HG03095 (cell line): ENCODE results near the gene TBC1D2.
"Not testable (repeated sequence)": the region's sequence is repeated elsewhere in the genome, so short reads cannot be mapped to it uniquely, and the experiment has no call there.

Experiments
- ATAC-seq: cut with Tn5 transposase; IDR thresholded peaks from one replicate; pipeline ENCODE4 v1.9.1; 2021; ENCODE audit warnings: moderate library complexity; ENCODE audit not compliant: unreplicated experiment

The TBC1D2 gene

DNA sequence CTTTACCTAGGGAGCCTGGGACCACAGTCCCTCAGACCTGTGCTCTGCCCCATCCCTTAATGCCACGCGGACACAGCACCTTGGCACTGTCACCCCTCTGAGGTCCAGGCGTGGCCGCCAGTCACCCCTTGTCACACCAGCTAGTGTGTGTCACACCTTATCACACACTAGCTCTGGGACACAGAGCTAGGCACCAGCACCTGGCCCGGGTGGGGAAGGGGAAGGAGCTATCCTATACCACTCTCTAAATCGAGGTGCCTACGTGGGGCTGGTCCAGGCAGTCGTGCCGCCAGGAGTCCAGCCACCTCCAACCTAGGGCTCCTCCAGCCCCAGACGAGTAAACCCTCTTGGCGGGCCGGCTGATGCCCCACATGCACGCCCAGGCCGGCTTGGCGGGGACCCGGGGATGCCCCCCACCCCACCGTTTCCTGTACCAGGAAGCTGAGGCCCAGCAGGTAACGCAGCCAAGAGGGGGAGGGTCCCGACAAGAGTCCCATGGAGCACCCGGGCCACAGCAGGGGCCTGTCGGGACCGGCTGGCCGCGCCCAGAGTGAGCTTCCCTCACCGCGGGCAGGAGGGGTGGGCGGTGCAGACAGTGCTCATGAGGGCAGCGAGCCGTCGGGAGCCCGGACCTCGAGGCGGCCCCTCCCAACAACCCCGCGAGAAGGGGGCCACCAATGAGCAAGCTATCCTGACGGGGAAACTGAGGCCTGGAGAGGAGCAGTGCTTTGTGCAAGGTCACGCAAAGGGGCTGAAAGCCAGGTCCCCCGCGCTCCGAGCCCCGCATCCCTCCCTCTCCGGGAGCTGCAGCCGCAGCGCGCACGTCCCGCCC lies 63.6 kb downstream of the TBC1D2 start:
- peak; percentile 5 for ATAC-seq

DNA sequence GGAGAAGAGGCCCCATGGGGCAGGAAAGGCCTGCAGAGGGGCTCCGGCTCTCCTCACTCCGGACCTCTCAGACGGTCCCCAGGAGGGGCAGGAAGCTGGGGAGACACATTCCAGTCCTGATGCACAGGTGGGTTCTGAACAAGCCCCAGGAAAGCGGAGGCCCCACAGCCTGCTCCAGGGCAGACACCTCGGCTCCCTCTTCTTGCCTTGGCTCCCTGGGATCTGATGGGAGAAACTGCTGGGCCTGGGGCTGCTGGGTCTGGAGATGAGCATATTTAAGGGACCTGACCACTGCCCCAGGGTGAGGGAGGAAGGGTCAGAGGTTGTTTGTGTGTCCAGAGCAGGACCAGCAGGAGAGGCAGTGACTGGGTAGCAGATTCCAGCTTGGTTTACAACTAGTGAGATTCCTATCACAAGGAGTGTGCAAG lies 64.3 kb downstream of the TBC1D2 start:
- ATAC-seq: no peak

DNA sequence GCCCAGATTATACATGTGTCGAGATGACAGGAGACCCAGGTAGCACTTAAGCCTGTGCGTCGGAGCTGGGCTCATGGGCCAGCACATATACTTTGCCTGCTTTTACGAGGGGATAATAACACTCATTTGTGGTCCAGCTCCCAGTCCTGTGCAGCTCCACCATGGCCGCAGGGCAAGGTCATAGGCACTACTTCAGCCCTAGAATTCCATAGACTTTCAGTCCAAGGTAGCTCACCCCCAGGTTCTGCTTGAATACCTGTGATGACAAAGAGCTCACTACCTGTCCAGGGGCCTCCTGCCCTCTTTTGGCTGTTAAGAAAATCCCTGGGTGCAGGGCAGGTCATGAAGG lies 64.7 kb downstream of the TBC1D2 start:
- no peak for ATAC-seq

DNA sequence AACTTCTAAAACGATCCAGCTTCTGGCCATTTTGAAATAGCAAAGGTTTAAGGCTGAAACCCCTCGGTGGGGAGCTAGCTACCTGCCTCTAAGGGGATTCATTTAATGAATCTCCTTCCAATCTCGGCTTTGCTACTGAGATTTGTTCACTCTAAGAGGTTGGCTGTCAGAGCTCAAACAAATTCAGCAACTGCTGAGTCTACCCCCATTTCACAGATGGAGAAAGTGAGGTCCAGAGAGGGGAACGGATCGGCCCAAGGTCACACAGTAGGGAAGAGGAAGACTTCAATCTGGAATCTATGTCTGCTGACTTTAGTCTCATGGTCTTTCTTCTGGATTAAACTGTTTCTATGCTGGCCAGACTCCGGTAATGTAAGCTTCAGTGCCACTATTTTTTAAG lies 66.0 kb downstream of the TBC1D2 start:
- no peak for ATAC-seq

DNA sequence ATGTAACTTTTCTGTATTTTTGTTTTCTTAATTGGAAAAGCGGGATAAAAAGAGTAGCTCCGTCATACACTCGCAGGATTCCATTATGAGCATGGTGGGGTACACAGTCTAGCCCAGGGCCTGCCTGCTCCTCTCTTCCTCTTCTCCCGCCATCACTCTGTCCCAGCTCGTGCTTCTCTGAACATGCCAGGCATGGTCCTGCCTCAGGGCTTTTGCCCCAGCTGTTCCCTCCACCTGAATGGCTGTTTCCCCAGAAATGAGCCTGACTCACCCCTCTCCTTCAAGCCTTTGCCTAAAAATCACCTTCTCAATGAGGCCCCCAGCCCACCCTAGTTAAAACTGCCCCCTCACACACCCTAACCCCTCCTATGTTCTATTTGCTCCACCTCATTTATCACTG lies 67.5 kb downstream of the TBC1D2 start:
- no peak for ATAC-seq

DNA sequence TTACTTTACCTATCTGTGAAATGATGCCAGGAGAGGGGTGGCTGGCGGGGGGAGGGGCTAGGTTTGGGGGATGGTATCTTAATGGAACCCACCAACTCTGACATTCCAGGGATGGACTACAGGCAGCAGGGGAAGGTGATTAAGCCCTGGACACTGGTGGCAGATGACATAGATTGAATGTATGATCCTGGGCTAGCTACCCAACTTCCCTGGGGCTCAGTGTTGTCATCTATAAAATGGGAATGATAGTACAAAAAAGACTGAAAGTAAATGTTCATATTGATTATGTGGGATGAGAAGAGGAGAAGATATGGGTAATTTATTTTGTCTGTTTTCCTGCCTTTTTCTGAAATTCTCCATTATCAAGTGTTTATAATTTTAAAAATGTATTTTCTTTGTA lies 69.2 kb downstream of the TBC1D2 start:
- ATAC-seq: no peak

DNA sequence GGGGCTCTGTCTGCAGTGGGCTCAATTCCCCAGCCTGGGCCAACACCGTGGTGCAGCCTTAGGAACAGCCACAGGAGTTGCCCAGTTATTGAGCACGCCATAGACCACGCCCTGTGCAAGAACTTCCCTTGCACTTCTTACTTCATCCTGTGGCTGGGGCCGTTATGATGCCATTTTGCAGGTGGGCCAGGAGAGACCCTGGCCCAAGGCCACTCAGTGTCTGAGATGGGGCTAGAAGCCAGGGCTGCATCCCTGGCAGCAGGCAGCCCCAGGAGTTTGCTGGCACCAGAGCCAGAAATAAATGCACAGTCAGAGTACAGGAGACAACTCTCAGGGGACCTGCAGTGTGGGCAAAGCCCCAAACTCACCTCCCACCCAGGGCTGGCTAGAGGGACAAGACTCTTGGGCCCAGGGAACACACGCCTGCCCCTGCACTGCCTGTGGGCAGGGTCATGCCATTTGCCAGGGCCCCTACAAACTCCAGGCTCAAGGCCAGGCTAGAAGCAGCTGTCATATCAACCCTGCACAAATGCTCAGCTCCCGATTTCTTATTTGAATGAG lies 69.8 kb downstream of the TBC1D2 start:
- no peak for ATAC-seq

DNA sequence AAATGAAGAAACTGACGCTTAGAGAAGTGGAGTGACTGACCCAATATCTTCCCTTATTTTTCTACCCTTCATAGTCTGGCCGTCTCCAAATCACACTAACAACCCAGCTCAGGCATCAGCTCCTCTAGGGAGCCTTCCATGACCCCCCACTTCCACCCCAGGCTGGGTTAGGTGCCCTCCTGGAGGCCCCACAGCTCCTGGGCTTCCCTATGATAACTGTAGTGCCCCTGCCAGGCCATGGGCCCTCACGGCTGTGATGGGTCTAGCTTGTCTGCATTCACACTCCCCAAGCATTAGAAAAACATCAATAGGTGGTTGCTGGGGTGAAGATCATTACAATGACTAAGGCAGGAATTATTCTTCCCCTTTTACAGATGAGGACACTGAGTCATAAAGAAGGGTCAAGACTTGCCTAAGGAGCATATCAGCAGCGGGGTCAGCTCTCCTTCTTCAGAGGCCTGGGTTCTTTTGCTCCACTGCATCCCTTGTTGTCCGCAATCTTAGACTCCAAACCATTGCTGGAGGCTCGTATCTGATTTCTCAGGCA lies 70.4 kb downstream of the TBC1D2 start:
- no peak for ATAC-seq

DNA sequence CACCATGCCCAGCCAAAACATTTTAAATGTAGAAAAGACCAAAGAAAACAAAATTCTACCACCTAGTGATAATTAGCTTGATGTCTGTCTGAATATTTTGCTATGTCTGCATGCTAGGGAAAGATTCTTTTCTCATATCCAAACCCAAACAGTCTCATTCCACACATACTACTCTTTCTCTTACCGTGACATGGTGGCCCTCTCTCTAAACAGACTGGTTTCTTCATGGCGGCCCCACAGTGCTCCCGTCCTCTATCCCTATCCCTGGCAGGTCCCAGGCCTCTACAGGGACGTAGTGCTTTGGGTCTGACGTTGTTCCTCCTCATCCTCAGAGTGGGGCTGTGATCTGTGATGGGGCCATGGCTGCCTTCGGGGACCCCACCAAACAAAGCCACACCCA lies 71.1 kb downstream of the TBC1D2 start:
- ATAC-seq: no peak

DNA sequence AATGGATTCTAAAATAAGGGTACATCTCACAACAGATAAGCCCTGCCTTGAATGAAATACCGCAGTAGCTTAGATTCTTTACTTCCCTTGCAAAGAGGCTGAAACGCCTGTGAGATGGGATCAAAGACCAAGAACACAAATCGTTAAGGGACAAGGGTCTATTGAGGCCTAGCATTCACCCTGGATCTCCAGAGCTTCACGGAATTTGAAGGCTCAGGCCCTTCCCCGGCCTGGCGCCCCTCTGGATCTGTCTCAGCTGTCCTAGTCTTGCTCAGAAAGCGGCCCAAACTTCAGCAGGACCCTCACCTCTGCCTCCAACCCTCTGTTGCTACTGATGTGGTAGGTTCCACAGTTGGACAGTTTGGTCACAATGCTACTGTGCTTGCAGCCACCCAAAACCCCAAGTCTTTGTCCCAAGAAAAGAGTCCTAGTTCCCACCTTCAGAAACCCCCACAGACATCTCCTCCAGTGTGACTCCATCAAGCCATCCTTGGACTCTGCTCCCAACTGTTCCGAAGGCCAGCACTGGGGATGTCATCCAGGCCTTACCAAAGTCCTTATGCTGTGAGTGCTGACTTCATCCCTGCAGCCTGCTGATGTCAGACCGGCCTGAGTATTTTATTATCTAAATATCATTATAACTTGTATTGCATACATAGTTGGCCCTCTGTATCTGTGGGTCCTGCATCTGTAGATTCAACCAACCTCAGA lies 72.4 kb downstream of the TBC1D2 start:
- ATAC-seq: no peak

DNA sequence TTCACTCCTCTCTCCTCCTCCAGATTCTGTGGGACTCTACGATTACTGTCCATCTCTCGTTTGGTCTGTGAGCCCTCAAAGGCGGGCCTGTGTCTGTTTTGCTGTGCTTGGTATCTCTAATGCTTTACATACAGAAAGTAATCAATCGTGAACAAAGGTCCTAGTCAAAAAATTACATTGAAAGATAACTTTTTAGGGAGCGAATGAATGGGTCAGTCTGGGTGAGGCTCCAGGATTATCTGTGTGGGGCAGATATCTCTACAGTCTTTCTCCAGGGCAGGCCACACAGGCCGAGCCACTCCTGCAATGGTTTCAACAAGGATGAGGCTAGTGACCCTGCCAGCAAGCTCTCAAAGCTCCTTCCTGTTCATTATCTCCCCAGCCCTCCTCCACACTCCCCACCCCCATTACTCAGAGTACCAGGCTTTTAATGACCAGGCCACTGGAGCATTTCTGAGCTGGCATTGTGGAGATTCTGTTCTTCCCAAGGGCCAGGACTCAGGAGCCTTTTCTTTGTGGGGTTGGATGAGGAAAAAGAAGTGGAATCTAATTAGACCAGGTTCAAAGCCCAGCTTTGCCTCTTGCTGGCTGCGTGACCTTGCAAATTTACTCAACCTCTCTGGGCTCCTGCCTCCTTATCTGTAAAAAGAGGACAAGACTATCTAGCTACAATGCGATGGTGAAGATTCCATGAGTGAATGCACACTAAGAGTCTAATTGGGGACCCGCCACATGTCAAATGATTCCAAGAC lies 73.2 kb downstream of the TBC1D2 start:
- no peak for ATAC-seq

DNA sequence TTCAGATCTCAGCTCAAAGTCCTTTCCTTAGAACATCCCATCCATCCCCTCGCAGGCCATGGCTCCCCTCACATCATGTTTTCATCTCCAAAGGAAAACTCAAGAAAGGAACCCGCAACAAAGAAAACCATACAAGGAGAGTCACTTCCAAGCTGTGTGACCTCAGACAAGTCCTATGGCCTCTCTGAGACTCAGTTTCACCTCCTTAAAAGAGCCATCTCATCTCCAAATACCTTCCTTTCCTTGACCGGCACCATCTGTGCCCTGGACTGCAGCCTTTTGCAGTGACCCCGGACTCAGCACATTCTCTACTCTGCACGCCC lies 73.7 kb downstream of the TBC1D2 start:
- no peak for ATAC-seq

DNA sequence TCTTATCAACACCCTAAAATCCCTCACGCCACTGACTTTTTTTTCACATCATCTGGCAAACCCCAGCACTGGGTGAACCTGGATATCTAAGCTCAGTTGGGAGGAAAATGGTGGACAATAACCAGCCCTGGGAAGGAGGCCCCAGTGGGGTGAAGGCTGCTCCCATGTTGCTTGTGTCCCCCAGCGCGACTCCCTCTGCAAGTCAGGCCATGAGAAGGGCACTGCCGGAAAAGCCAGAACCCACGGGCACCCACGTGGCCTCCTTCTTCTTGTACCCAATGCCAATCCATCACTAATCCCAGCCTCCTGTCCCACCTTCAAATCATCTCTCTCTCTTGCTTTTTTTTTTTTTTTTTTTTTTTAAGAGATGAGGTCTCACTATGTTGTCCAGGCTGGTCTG lies 74.5 kb downstream of the TBC1D2 start:
- no peak for ATAC-seq

DNA sequence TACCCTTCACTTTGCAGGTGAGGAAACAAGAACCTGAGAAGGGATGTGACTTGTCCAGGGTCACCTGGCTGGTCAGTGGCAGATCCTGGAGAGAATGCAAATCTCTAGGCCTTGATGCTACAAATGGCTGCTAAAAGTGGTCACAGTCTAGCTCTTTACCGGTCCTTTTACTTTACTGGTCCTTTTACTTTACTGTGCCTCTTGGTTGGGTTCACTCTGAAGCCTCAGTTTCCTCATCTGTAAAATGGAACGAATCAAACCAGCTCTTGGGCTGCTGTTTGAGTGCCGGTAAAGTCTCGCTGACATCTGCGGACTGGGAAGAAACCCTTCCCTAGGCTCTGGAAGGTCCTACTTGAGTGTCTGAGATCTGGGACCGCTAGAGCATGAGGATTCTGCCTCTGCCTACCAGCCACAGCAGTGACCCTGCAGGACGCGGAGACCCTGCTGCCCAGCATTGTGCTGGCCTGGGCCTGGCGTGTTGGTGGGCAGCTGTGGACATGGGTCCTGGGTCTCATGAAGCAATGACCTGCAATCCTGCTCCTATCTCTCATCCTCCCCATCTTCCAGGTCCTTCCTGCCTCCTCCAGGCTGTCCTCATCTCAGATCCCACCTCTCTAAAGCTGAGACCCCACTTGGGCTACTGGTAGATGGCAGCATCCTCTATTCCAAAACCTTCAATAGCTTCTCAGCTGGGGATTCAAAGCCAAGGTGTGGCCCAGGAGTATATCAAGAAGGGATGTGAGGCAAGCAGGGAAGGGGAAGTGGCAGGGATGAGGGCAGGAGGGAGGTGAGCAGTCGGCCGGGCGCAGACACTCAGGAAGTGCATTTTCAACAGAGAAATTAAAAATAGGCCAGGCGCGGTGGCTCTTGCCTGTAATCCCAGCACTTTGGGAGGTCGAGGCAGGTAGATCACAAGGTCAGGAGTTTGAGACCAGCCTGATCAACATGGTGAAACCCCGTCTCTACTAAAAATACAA lies 76.3 kb downstream of the TBC1D2 start:
- no peak for ATAC-seq

DNA sequence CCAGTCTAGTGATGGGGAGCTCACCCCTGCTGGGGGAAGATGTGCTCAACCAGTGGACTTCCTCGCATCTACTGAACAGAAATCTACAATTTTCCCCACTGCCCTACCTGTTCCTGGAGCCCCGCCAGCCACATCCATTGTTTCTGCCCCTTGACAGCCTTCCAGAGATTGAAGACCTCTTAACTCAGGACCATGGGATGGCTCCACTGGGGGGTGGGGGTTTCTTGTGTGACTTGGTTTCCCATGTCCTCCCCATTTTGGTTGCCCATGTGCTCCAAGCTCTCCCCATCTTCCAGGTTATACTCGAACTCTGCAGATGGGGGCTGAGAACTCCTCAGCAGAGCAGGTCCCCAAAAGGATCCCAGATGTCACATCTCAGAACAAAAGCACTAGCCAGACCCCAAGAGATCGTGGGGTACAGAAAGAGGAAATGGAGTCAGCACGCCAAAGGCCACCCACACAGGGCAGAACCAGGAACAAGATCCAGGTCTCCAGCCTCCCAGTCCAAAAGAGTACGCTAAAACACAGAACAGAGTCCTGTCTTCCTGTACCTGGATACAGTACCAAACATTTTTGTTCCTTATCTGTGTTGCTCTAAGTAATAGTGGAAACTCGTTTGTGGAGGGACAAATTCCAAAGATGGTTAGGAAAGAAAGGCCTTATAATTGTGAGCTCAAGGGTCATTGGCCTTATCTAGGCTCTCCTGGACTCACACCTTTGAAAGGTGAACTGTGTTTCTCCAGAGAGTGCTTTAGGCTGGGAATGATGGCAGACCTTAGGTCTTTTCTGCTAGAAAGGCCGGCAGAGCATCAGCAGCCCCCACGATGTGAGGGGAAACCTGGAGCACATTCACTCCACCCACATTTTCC lies 78.8 kb downstream of the TBC1D2 start:
- no peak for ATAC-seq

DNA sequence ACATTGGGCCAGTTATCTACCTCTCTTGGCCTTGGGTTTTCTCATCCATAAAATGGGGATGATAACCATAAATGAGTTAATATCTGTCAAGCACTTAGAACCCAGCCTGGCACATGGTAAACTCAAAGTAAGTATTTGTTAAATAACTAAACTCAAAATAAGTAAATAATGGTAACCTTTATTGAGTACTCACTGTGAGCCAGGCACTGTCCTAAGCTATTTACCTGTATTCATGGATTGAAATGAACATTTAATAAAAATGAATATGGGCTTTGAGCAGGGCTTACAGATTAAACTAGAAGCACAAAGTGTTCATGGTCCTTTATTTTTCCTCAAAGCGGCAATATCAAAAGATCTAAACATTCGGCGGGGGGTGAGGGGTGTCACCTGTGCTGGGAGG lies 79.7 kb downstream of the TBC1D2 start:
- no peak for ATAC-seq

DNA sequence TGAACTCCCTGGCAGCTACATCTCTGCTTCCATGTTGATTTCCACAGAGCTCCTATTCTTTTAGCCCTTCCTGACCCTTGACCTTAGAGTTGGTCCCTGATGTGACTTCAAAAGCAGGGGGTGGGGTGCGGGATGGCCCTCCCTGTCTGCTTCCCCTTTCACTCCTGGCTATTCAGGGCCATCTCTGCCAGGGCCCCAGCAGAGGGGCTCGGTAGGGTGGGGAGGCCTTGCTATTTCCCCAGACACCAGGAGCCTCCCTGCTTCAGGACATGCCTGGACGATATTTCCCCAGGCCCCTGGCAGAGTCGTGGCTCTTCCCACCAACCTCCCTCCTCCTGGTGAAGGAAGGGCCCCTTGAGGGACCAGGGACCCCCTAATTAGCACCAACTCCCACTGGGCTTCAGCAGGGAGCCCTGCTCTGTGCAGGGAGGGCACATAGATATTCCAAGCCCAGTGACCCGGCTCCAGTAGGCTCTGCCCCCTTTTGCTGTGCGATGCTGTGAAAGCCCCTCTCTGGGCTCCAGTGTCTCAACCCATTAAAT lies 80.3 kb downstream of the TBC1D2 start:
- ATAC-seq: no peak

DNA sequence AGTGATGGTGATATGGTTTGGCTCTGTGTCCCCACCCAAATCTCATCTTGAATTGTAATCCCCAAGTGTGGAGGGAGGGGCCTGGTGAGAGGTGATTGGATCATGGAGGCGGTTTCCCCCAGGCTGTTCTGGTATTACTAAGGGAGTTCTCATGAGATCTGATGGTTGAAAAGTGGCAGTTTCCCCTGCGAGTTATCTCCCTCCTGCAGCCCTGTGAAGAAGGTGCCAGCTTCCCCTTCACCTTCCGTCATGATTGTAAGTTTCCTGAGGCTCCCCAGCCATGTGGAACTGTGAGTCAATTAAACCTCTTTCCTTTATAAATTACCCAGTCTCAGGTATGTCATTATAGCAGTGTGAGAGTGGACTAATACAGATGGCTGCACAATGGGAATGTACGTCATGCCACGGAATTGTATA lies 80.9 kb downstream of the TBC1D2 start:
- ATAC-seq: not testable (repeated sequence)

DNA sequence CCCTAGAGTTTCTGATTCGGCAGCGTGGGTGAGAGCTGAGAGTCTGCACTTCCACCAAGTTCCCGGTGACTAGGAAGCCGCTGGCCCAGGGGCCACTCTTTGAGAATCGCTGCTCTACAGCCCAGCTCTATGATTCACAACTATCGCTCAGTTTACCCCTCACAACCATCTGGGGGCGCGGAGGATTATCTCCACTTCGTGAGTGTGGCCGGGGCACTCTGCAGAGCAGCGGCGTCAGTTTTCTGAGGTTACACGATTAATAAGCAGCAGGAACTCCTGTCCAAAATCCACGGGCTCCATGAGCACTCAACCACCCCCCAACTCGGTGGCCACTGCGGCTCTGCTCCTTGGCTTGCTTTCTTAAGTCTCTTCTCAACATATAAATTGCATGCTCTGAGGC lies 82.3 kb downstream of the TBC1D2 start:
- no peak for ATAC-seq
